NCI-H524 (cell line): Measurements from ENCODE around the gene PRKCE.

ENCODE experiments used
- DNase-seq, 2 experiments: peaks; one replicate each; lab custom pipeline; 2025; lab: John Stamatoyannopoulos, UW

PRKCE gene

DNA sequence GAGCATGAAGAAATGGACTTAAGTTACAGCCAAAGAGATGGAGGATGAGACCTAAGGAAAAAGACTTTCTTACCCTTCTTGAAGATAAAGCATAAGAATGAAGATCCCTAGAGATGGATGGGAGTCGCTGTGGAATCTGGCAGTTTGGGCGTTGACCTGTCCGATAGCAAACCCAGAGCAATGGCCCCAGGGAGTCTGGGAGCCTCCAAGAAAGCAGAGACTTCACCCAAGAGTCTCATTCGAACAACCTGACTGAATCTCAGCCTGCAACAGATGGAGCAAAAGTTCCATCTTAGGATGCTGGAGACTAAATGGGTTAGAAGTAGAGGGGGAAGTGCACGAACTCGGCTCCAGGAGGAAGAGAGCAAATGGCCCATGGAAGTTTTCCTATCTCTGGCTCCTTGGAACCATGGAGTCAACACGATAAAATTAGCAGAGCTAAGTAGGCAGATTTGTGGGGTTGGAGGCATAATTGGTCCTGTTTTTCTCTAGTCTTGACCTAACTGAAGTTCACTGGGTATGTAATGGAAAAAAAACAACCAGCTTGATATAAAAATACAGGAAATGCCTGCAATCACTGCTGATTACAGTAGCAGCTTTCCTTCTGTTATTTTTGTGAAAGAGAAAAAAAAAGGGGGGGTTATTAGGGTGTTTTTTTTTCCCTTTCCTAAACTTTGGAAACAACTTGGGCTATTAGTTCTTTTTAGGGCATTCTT lies 467.3 kb downstream of the PRKCE start:
- DNase-seq, result no peak

DNA sequence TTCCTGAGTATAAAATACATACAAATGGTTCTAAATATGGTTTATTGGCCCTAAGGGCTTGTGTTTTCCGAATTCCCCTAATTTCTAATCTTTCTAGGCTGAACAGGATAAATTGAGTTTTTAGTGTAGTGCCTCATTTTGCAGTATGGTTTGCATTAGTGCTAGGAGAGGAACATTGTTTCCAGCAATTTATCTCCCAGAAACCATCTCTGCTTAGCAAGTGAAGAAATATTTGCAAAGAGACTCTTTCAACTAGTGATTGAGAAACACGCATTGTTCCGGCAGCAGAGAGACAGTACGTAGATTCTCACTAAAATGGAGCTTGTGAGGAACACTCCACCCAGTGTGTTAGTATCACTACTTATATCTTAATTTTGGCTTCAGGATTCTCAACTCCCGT lies 468.0 kb downstream of the PRKCE start:
- DNase-seq, result no peak

DNA sequence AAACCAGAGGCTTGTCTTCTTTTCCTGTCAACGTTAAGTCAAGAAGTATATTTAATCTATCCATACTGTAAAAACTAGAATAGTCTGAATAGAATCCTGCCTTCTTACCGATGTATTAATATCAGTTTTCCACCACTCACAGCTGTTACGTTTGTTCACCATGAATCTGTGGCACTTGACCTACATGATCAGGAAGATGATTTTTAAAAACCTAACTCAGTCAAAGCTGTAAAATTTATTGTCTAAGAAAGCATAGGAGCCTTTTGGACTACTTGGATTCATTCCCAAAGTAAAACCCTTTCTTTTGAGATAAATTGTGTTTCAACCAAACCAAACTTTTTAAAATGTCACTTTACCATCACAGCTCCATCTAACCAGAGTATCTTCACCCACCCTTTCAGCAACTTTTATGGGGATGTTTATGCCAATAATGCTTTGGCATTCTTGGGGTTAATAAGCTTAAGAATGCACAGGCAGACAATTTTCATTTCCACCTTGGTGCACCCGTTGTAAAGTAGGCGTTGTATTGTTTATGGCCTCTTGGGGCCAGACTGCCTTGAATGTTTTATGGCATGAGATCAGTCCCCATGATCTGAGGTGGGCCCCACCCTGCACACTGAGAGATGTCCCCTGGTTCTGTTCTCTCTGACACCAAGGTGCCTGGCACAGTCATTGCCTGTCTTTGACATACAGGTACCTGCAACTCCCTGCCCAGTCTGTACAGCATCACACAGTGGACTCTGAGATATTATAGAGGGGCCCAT lies 469.5 kb downstream of the PRKCE start:
- DNase-seq, result no peak

DNA sequence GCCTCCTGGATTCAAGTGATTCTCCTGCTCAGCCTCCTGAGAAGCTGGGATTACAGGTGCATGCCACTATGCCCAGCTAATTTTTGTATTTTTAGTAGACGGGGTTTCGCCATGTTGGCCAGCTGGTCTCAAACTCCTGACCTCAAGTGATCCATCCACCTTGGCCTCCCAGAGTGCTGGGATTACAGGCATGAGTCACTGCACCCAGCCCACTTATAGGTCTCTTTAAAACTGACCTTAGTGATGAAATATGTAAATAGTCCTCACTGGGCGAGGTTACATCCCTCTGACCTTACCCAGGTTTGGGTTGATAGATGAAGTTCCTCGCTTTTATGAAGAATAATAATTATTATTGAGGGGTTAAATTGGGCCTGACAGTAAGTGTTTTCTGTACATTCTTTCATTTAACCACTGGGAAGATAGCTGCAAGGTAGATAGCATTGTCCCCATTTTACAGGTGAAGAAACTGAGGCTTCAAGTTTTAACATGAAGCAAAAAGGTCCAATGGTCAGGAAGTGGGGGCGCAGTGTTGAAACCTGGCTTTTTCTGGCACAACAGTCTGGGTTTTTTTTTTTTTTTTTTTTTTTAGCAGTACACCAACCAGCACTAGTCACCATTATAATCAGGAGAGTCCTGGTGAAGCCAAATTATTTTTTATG lies 471.0 kb downstream of the PRKCE start:
- DNase-seq, result no peak

DNA sequence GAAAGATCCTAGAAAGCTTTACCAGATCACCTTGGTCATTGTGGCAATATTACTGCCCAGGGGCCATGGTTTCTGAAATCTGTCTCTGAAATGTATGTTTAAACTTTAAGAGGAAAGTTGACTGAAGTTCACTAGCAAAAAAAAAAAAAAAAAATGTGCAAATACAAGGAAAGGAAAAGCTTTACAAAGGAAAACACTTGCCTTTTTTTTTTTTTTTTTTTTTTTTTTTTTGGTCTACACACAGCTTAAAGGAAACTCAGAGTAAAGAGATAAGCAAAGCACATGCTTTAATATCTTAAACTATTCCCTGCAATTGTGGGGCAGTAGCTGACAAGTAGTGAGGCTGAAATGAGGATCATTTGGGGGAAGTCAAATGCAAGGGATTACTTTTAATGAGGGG lies 471.5 kb downstream of the PRKCE start:
- no peak for DNase-seq

DNA sequence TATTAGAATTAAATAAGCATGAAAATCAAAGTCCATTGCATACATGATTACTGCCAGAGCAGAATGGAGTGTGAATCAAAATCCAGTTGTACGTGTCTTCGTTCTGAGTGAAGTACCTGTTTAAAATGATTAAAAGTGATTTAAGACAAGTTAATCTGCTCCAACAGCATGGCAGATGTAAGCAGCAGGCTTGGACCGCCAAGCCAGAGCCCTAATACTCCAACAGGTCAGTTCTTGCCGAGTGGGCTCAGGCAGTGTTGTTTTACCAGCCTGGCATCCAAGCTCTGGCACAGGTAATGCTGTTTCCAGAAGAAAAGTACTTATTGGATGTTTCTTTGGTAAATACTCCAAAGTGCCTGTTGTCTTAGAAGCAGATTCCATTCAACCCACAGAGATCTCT lies 474.3 kb downstream of the PRKCE start:
- peak; percentile 21 to 90 for DNase-seq

DNA sequence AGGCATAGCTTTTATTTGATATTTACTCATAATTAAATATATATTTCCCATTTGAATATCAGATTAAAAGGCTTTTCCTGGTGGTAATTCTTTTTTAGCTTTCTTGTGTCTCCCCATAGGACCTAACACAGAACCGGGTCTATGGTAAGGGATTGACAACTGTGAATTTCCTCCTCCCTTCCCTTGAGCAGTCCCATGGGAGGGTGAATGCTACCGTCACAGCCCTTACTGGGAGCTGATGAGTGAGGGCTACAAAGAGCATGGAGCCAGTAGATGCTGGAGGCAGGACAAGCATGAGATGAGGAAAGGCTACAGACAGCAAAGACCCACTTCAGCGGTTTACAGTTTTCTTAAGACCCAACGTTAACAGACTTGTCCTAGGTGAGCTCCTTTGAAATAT lies 475.1 kb downstream of the PRKCE start:
- no peak for DNase-seq

DNA sequence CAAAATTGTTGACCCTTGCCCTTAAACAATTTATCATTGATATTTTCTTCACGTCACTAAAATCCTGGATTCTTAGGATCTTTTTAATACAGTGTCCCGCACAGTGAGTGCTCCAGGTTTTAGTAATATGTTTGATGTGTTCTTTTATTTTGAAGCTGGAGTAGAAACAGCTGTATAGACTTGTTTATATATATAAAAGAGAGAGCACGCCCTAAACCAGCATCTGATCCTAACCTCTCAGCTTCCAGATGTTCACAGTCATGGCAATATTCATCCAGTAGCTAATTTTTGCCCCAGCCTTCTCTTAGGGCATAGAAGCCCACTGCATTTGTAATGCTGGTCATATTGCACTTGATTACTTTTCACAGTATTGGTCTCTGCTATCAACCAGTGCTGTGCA lies 475.7 kb downstream of the PRKCE start:
- no peak for DNase-seq

DNA sequence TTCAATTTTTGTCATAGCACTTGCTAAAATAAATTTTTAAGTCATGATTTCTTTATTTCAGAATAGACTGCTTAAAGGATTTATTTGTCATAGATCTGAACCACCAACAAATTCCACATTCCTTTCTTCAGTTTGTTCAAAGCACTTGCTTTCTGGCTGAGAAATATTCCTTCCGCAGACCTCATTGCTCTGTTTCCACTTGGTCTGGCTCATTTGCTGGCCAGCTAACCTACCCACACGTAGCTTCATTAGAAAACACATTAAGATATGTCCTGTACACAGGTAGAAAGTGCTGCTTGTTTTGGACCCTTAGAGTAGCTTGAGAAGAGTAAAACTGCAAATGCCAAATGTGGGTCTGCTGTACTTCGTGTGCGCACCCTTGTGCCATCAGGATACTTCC lies 479.0 kb downstream of the PRKCE start:
- DNase-seq, result no peak

DNA sequence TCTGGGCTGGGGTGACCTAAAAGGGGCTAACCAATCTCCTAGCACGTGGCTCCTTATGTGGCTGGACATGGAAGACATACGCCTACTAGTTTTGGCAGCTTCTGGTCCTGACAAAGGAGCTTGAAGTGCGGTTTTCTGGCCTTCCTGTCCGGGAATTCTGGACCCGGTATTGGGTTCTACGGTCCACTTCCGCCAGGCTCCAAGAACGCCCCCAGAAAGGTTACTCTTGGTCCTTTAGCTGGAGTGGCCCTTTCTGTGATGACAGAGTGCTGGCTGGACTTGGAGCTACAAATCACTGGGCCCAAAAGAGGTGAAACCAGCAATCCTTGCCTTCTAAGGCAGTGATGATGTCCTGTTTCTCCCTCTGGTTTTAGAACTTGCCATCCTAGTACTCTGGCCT lies 481.5 kb downstream of the PRKCE start:
- DNase-seq, result no peak

DNA sequence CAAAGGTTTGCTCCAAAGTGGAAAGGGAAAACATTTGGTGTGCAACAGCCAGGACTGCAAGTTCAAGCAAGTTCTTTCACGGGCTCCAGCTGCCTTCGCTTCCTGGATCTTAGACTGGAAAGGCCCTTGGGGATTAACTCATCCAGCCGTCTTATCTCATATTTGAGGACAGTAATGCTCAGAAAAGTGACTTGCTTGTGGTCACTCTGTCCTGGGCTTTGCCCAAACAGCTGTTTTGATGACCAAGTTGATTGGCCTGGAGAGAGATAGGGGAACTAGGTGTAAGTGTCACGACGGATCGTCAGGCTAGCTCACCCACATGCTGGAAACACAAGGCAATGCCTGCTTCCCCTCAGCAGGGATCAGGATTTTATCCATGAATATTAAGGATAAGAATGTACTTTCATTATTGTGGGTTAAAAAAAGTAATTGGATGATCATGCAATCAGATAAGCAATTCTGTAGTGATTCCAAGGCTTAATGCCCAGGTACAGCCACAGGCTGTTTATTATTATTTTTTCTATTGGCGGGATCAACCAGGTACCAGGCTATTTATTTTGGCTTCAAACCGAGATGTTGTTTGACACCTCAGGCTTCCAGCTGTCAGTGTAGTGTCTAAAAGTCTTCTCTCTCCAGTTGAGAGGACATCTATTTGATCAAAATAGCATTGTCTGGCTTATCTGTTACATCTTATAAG lies 483.2 kb downstream of the PRKCE start:
- DNase-seq, result peak in 1 of 2 experiments; percentile 11

DNA sequence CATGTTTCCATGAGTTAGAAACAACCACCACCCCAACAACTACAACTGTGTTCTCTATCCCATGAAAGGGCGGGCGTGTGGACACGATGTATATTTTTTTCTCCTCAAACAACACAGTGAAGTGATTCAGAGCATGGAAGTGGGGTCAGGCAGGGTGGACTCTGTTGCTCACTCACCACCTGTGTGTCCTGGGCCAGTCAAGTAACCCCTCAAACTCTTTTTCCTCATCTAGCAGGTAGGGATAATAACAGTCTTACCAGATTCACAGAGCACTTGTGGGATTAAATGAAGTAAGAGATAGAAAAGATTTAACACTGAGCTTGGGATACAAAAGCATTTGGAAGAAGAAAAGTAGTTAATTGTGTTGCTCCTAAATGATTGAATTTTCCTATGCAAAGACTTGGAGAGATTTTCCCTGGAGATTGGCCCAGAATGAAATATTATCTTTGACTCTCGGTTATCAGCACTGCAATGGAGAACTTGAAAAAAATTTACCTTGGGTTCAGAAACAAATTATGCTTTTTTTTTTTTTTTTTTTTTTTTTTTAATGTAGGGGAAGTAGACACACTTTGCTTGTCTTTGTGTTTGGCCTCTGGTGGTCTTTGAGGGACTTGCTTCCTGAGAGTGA lies 483.9 kb downstream of the PRKCE start:
- no peak for DNase-seq

DNA sequence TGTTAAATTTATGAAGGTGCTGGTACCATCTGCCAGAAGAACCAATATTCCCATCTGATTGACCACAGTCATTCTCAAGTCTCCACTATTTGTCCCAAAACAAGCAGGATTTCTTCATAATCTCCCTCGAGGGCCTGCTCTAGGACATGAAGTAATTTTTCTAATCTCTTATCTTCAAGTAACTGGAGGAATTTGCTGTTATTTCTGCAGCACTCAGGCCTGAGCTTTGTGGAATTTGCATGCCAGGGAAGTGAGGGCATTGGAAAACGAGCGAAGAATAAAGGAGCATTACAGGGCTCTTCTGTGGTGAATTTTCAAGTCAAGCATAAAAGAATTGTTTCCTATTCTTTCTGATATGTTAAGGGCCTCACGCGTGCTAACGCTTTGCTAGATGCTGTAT lies 484.5 kb downstream of the PRKCE start:
- no peak for DNase-seq

DNA sequence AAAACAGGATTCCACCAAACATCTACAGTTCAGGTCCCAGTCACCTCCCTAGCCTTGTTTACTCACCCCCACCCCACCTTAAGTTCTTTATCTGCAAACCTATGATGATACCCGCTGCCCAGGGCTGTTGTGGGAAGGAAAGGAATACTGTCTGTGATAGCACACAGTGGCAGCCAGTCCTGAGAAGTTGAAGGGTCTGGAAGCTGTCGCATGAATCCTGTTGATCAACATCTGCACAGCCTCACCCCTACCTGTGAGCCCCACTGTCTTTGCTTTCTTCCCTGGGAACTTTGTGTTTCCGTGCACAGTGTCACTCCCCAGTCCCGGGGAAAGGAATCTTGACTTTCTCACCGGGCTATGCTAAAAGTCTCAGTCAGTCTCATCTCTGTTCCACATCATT lies 485.0 kb downstream of the PRKCE start:
- DNase-seq, result no peak

DNA sequence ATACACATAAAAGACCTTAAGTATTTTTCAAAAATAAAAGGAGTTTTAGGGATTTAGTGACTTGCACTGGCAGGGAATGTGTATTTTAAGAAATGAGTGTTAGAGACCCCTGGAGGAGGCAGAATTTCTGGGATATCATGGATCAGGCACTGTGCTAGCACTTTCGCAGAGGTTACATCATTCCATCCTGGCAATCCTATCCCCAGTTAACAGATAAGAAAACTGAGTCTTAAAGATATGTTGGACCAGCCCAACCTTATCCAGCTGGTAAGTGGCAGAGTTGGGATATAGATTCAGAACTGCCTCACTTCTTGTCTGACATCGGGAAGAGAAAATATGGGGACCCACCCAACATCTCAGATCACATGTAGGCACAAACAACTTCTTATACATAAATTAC lies 485.5 kb downstream of the PRKCE start:
- DNase-seq, result no peak

DNA sequence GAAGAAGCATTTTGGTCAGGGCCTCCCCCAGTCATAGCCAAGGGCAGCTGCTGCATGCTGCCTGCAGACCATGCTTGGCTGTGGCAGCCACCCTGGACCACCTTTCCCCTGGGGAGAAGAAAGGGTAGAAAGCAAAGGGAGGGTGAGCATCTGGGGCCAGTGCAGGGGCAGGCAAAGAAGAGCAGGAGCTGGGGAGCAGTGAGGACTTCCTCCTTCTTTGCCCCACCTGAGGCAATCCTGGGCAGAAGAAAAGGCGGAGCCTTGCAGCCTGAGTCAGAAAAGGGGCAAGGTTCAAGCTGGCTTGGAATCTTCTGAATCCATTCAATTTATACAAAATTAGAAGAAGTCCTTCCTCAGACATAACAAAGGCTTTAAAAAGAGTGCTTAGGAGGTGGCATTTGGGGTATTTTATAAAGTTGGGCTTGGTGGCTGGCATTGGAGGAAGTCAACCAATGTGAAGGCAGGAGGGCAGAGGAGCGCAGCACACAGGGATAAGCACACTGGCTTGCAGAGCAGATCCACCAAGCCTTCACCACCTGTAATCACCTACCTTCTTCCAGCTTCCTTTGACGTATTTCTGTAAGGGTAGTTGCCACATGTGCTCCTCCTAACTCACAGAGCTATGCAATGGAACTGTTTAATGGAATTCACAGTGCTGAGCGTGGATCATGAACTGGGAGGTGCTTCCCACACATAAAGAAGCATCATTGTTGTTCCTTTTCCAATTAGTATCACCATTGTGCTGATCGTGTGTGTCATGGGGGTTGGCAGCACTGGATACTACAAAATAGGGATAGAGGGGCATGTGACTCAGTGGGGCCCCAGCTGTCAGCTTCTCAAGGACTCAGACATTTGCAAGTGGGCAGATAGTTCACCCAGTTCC lies 491.3 kb downstream of the PRKCE start:
- no peak for DNase-seq

DNA sequence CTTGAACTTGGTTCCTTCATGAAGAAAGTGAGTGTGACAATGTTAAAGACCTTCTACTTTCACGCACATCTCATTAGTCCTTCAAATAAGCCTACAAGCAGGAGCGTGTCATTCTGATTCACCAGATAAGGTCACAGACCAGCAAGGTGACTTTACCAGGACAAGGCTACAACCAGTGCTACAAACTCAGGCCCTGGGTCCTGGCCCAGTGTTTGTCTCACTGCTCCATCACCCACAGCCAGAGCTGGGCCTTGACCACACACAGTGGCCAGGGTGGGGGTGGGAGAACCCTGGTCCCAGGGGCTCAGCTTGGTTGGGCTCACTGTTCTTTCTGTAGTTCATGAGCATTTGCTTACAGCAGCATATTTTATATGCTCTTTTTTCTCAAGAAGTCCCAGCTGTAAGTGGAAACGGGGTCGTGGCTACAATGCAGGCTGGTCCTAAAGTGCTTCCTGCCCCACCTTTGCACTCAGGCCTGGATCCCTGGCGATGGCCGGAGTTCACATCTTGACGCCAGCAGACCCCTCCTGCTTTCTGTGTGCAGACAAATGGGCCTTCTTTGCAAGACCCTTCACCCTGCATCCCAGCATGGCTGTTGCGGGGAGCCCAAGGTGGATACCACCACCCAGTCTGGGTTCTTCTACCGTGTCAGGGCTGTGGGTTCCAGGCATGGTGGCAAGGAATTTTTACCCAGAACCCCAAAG lies 492.1 kb downstream of the PRKCE start:
- no peak for DNase-seq

DNA sequence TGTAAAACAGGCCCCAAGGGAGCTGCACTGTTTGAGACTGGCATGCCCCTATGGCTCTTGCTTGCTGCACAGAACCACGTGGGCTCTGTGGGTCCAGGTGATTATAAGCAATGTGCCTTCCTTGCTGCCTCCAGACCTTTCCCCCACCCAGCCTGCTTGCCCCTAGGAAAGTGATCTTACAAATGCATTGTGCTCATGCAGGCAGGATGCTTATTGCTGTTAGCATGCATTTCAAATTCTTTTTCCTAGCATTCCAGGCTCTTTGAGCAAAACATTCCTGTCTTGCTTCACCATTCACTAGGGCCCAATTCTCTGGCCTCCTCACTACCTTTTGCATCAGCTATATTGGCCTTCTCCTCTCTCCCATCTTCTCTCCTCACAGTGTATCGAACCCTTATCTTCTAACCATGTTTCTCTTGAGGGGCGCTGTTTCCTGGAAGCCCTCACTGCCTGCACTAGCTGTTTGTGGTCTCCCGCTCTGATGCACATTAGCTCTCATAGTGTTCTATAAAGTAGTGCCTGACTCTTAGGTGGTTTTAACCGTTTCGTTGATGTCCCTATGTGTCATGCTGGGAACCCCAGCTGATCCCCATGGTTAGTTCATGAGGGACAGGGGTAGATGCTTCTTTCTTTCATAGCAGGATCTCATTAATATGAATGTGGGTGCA lies 492.8 kb downstream of the PRKCE start:
- DNase-seq, result no peak

DNA sequence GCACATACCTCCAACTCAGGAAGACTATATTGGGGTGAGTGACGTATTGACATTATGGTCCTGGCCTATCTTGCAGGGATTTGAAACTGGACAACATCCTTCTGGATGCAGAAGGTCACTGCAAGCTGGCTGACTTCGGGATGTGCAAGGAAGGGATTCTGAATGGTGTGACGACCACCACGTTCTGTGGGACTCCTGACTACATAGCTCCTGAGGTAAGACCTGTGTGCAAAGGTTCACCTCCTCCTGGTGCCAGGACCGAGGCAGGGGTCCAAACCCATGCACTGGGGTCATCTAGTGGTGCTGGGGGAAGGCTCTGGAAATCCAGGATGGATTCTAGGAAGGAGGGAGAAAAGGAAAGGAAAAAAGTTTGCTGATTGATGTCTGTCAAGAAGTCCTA lies 493.5 kb downstream of the PRKCE start:
- DNase-seq, result no peak

DNA sequence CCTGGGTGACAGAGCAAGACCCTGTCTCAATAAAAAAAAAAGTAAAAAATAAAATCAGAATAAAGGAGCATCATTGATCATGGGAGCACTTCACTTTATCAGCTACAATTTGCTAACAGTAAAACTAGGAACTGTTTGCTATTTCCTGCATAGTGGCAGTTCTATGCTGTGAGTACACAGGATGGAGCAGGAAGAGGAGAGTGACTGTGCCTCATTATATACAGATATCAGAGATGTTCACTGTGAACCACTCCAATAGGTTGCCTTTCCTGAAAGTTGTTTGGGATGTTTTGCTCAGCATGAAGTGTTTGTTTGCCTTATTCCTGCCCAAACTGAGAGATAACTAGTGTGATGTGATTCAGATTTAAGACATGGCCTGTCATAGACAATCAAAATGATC lies 494.4 kb downstream of the PRKCE start:
- DNase-seq, result no peak
